Neutrophil (primary cell): Measurements from ENCODE around the gene LIME1.

Experiments used
- H3K27ac ChIP-seq: fragments of 200-600 bp; sonication (generic); 2 replicates; pipeline ENCODE4 v1.5.1; 2016; ENCODE audit warnings: mild to moderate bottlenecking, moderate library complexity
- H3K27me3 ChIP-seq: fragments of 200-600 bp; sonication (generic); 2 replicates; pipeline ENCODE4 v1.6.0; 2016; ENCODE audit warnings: mild to moderate bottlenecking
- H3K36me3 ChIP-seq: fragments of 200-600 bp; sonication (generic); 2 replicates; pipeline ENCODE4 v1.5.1; 2017
- H3K4me1 ChIP-seq, 2 experiments: fragments of 200-600 bp in 1 of 2; sonication (generic) in 1 of 2; 1 replicate in 1 of 2; 2 replicates in 1 of 2; pipeline versions ENCODE4 v1.5.1 to v1.6.1; 2013 to 2016; ENCODE audit warnings: low read depth in 1 of 2, low read length in 1 of 2, mild to moderate bottlenecking in 1 of 2, moderate library complexity in 1 of 2; ENCODE audit not compliant: control insufficient read depth in 1 of 2, insufficient read depth in 1 of 2
- H3K4me3 ChIP-seq, 2 experiments: fragments of 200-600 bp in 1 of 2; sonication (generic) in 1 of 2; 1 replicate in 1 of 2; 2 replicates in 1 of 2; pipeline ENCODE4 v1.5.1; 2013 to 2016; ENCODE audit warnings: low read depth in 1 of 2, low read length in 1 of 2, mild to moderate bottlenecking in 1 of 2, moderate library complexity in 1 of 2
- H3K9me3 ChIP-seq: fragments of 200-600 bp; sonication (generic); 2 replicates; pipeline ENCODE4 v1.5.1; 2016
- TF ChIP-seq, protein P1 (sequence below): fragments of 200-600 bp; sonication (generic); IDR thresholded peaks from 2 replicates; pipeline ENCODE4 v1.5.1; 2016; ENCODE audit warnings: antibody characterized with exemption

LIME1 gene

DNA sequence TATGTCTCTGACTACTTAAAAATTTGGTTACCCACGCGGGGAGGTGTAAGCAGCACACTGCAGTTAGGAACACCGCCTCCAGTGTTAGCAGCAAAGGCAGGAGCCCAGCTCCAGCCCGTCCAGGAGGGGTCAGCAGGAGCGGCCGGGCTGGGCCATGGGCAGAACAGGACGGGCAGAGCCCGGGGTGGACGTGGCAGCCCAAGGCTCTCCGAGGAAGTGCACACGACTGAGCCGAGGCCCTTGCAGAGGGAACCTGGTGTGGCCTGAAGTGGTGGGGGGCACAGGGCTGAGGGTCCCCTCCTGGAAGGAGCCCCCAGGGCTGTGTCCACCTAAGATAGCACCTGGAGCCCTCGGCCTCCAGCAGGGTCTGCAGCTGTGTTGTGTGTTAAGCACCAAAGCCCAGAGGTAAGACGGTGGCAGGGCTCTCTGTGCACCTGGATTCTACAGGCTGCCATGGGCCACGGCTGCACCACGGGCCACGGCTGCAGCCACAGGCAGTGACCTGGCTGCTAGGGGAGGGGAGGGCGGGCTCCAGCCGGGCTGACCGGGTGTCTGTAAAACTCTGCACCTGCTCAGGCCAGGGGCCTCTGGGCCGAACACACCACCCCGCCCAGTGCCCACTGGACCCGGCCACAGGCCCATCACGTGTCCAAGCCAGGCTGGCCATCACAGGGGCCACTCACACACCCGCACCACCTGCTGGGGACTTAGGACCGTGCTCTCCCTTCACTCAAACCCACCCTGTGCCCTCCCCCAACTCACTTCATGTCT lies 9.7 kb downstream of the LIME1 start:
- TF ChIP-seq, protein P1, sequence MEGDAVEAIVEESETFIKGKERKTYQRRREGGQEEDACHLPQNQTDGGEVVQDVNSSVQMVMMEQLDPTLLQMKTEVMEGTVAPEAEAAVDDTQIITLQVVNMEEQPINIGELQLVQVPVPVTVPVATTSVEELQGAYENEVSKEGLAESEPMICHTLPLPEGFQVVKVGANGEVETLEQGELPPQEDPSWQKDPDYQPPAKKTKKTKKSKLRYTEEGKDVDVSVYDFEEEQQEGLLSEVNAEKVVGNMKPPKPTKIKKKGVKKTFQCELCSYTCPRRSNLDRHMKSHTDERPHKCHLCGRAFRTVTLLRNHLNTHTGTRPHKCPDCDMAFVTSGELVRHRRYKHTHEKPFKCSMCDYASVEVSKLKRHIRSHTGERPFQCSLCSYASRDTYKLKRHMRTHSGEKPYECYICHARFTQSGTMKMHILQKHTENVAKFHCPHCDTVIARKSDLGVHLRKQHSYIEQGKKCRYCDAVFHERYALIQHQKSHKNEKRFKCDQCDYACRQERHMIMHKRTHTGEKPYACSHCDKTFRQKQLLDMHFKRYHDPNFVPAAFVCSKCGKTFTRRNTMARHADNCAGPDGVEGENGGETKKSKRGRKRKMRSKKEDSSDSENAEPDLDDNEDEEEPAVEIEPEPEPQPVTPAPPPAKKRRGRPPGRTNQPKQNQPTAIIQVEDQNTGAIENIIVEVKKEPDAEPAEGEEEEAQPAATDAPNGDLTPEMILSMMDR: no peak
- peaks cover 0 to 1% of the 10 kb centered on the region in 2 experiments for H3K4me1 ChIP-seq
- peaks cover 20% of the 10 kb centered on the region for H3K36me3 ChIP-seq
- H3K4me3 ChIP-seq: no peak overlapping the region
- no peaks in the 10 kb centered on the region for H3K9me3 ChIP-seq
- peaks cover 15% of the 10 kb centered on the region for H3K27me3 ChIP-seq
- H3K27ac ChIP-seq: no peak overlapping the region

DNA sequence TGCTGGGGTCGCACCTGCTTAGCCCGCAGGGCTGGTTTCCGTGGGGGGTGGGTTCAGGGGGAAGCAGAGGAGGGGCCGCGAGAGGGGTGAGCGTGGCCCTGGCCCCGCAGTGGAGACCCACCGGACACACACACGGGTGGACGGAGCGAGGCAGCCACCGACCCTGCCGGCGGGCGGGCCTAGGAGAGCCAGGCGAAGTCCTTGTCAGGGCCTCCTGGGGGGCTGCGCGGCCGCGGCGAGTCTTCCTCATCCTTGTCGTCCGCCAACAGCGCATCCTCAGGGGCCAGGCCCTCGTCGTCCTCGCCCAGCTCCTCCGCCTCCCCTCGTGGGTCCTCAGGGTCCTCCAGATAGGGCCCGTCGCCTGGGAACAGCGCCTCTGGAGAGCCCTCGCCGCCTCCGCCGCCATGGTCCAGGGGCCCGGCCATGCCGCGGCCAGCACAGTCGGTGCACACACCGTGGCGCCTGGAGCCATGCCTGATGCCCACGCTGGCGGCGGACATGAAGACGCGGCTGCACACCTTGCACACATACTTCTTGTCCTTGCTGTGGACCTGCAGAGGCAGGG lies 10.4 kb downstream of the LIME1 start:
- Histone ChIP-seq H3K4me3 (no peak overlapping the region), H3K27me3 (peaks cover 17% of the 10 kb centered on the region), H3K36me3 (peaks cover 20% of the 10 kb centered on the region), H3K4me1 (no peaks in the 10 kb centered on the region), H3K9me3 (no peaks in the 10 kb centered on the region), H3K27ac (no peak overlapping the region)
- TF ChIP-seq, protein P1: no peak

DNA sequence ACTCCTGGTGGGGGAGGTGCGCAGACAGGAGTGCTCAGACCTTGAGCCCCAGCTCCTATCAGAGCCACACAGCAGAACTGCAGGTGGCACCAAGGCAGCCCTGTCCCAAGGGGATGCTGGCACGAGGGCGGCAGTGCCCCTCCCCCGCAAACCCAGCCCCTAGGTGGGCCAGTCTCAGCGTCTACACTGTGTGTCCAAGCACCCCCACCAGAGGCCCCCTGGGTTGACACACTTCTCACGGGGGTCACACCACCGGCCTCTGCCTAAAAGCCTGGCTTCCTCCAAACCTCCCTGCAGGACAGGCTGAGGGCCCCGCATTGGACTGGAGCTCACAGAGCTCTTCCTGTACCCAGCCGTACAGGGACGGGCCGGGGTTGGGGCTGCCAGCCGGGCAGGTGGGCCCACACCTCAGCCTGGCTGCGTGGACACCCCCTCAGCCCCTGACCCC lies 11.2 kb downstream of the LIME1 start:
- no peaks in the 10 kb centered on the region for H3K9me3 ChIP-seq
- TF ChIP-seq, protein P1: no peak
- H3K27ac ChIP-seq: no peak overlapping the region
- peaks cover 12% of the 10 kb centered on the region for H3K36me3 ChIP-seq
- H3K4me3 ChIP-seq: no peak overlapping the region
- H3K4me1 ChIP-seq: no peaks in the 10 kb centered on the region
- H3K27me3 ChIP-seq: peaks cover 17% of the 10 kb centered on the region

DNA sequence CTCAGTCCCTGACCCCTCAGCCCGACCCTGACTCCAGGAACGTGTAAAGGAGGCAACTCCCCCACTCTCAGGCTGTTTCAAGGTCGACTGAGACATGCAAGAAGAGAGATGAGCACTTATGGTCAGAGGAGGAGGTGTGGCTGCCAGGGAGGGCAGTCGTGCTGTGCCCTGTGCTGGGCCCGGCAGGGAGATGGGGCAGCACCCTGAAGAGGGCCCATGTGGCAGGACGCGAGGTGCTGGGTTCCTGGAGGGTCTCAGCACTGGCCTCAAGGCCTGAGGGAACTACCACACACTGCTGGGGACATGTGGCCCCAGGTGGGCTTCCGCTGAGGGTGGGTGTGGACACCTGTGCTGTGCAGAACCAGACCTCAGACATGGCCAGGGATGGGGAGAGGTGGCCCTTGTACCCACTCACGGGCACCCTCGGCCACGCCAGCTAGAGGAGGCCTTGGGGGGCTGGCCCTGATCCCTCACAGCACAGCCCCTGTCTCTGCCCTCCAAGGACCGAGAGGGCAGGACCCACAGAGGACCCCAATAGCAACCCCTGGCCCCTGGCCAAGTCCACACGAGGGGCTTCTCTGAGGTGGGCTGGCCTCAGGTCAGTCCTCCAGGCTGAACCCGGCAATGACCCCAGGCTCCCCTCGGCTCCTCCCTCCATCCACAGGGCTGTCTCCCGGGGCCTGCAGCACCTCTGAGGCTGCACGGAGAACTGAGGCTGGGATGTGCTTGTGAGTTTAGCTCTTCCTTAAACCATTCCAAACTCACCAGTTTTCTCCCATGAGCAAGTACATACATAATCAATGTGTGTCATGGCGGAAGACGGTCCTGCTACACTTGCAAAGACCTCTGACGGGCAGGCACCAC lies 11.8 kb downstream of the LIME1 start:
- Histone ChIP-seq H3K27me3 (peaks cover 17% of the 10 kb centered on the region), H3K9me3 (no peaks in the 10 kb centered on the region), H3K4me1 (no peaks in the 10 kb centered on the region), H3K4me3 (no peak overlapping the region), H3K27ac (no peak overlapping the region), H3K36me3 (peaks cover 5% of the 10 kb centered on the region)
- TF ChIP-seq, protein P1: no peak

DNA sequence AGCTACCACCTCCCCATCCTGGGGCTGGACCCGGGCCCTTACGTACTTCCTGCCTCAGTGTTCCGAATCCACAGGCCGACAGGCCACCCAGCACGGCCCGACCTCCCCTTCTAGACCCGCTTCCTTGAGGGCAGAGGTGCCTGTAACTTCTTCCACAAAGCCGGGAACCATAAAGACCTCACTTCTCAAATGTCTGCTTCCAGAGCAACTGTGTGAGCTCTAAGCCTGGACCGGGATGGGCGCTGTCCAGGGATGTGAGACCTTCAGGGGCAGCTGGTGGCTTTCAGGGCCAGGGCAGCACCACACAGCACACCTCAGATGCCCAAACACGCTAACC lies 12.4 kb downstream of the LIME1 start:
- TF ChIP-seq, protein P1: no peak

More for the DNA sequence above, 12.4 kb downstream of the LIME1 start:
- no peaks in the 10 kb centered on the region for H3K36me3 ChIP-seq
- no peaks in the 10 kb centered on the region for H3K4me1 ChIP-seq
- H3K4me3 ChIP-seq: no peak overlapping the region
- peaks cover 17% of the 10 kb centered on the region for H3K27me3 ChIP-seq
- no peak overlapping the region for H3K27ac ChIP-seq
- no peaks in the 10 kb centered on the region for H3K9me3 ChIP-seq
